SHP77 treated with DMSO at 0.1 percent for 48 hours (cell line): ENCODE data around the gene EFCAB3.
"Not testable (repeated sequence)": the region's sequence is repeated elsewhere in the genome, so short reads cannot be mapped to it uniquely, and the experiment has no call there.

Source experiments
- DNase-seq: peaks from one replicate; lab custom pipeline; 2025; lab: John Stamatoyannopoulos, UW

Gene EFCAB3

GRCh38 chr17:62465271-62465670 lies 84.9 kb downstream of the EFCAB3 start:
- not testable (repeated sequence) for DNase-seq
